Neural crest cell (in vitro differentiated cells): Measurements from ENCODE around the gene MTX1. TPM values are rescaled to one million over a fixed set of nuclear protein-coding genes. Genes with fewer than 3 reads are reported as not detected.

Experiments
- DNase-seq: peaks from one replicate; pipeline ENCODE4 v3.0.0; 2021; ENCODE audit warnings: low read depth, mixed read lengths, low spot score
- H3K27ac Mint-ChIP-seq: one replicate; pipeline ENCODE4 v1.8.0; 2021; ENCODE audit warnings: mild to moderate bottlenecking, mixed read lengths; ENCODE audit not compliant: unreplicated experiment
- H3K27me3 Mint-ChIP-seq: 2 replicates; pipeline ENCODE4 v1.8.0; 2021; ENCODE audit warnings: low read depth, mild to moderate bottlenecking, mixed read lengths
- H3K36me3 Mint-ChIP-seq: 2 replicates; pipeline ENCODE4 v1.8.0; 2021; ENCODE audit warnings: low read depth, mild to moderate bottlenecking, mixed read lengths
- H3K4me1 Mint-ChIP-seq: 2 replicates; pipeline ENCODE4 v1.8.0; 2021; ENCODE audit warnings: mixed read lengths
- H3K4me3 Mint-ChIP-seq: one replicate; pipeline ENCODE4 v1.8.0; 2021; ENCODE audit warnings: mild to moderate bottlenecking, mixed read lengths
- H3K9me3 Mint-ChIP-seq: 2 replicates; pipeline ENCODE4 v1.8.0; 2021; ENCODE audit warnings: mixed read lengths
- total RNA-seq: library from RNA; stranded (reverse); gene quantifications from 2 replicates; pipeline ENCODE4 v1.2.1, GENCODE V29; 2021
- TF ChIP-seq, protein P1 (sequence below): fragments of 200-600 bp; sonication (generic); conservative IDR thresholded peaks from 2 replicates; pipeline ENCODE4 v1.5.0; 2021; ENCODE audit warnings: antibody characterized with exemption, mild to moderate bottlenecking

MTX1 gene
- total RNA-seq, 1 donor from 2014 or later = 38.3 TPM

GRCh38 chr1:155202198-155202597 is 6.3 kb upstream of the MTX1 start:
- DNase-seq = no peak
- peak overlapping the region; percentile 62 for H3K27ac Mint-ChIP-seq
- TF ChIP-seq, protein P1, sequence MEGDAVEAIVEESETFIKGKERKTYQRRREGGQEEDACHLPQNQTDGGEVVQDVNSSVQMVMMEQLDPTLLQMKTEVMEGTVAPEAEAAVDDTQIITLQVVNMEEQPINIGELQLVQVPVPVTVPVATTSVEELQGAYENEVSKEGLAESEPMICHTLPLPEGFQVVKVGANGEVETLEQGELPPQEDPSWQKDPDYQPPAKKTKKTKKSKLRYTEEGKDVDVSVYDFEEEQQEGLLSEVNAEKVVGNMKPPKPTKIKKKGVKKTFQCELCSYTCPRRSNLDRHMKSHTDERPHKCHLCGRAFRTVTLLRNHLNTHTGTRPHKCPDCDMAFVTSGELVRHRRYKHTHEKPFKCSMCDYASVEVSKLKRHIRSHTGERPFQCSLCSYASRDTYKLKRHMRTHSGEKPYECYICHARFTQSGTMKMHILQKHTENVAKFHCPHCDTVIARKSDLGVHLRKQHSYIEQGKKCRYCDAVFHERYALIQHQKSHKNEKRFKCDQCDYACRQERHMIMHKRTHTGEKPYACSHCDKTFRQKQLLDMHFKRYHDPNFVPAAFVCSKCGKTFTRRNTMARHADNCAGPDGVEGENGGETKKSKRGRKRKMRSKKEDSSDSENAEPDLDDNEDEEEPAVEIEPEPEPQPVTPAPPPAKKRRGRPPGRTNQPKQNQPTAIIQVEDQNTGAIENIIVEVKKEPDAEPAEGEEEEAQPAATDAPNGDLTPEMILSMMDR = no peak
- no peaks in the 10 kb centered on the region for H3K9me3 Mint-ChIP-seq
- peaks cover 36% of the 10 kb centered on the region for H3K36me3 Mint-ChIP-seq
- peaks cover 21% of the 10 kb centered on the region for H3K27me3 Mint-ChIP-seq
- peaks cover 47% of the 10 kb centered on the region for H3K4me1 Mint-ChIP-seq
- peak overlapping the region; percentile 83 for H3K4me3 Mint-ChIP-seq

- peak overlapping the region; percentile 62 for H3K27ac Mint-ChIP-seq
- H3K27me3 Mint-ChIP-seq = peaks cover 27% of the 10 kb centered on the region
- DNase-seq = no peak
- peak overlapping the region; percentile 83 for H3K4me3 Mint-ChIP-seq
- H3K4me1 Mint-ChIP-seq = peaks cover 48% of the 10 kb centered on the region
- H3K9me3 Mint-ChIP-seq = no peaks in the 10 kb centered on the region
- peaks cover 32% of the 10 kb centered on the region for H3K36me3 Mint-ChIP-seq
- TF ChIP-seq, protein P1 = no peak
Observed at GRCh38 chr1:155202731-155203515, 5.6 kb upstream of the MTX1 start.

DNA sequence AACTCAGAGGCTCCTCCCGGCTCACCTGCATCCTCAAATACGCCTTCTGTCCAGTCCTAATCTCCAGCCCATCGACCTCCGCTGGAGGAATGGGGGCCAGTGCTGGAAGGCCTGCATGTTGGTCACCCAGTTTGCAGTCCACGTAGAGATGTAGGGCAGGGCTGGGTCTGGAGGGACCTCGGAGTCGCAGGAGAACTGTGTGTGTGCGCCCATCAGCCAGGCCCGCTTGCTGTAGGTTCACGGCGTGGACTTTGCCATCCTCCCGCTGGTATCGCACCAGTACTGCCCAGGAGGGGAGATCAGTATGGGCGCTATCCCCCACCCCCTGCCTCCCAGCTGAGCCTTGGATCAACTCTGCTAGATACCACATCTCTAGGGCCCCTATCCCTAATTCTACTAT is 3.5 kb upstream of the MTX1 start:
- TF ChIP-seq, protein P1 = no peak
- no peak overlapping the region for H3K27ac Mint-ChIP-seq
- peaks cover 26% of the 10 kb centered on the region for H3K36me3 Mint-ChIP-seq
- H3K27me3 Mint-ChIP-seq = peaks cover 39% of the 10 kb centered on the region
- DNase-seq = no peak
- H3K9me3 Mint-ChIP-seq = no peaks in the 10 kb centered on the region
- H3K4me3 Mint-ChIP-seq = peak overlapping the region; percentile 61
- peaks cover 57% of the 10 kb centered on the region for H3K4me1 Mint-ChIP-seq

DNA sequence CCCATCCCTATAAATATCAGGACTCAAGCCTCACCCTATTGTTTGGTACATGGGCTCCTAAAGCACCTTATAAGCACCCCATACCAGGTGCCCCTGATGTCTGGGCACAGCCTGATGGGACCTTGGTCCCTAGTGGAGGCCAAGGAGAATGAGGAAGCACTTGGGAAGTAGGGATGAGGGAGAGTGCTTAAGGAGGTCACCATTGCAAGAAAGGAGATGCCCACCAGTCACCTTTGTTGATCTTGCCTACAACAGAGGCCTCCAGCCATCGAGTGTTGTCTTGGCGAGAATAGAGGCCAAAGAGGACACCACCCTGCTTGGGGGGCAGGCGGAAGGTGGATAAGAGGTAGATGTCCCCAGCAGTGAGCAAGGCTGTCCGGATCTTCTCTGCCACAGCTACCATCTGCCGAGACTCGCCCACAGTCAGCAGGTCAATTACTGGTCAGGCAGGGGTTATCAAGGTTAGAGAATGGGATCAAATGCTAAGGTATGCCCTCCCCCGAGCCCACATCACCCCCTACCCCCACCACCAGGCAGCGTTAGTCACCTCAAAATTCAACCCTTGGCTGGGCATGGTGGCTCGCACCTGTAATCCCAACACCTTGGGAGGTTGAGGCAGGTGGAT is 2.4 kb upstream of the MTX1 start:
- TF ChIP-seq, protein P1 = no peak
- no peak for DNase-seq
- Mint-ChIP-seq H3K4me1 (peaks cover 58% of the 10 kb centered on the region), H3K4me3 (peak overlapping the region; percentile 61), H3K27ac (peak overlapping the region; percentile 62), H3K27me3 (peaks cover 44% of the 10 kb centered on the region), H3K9me3 (no peaks in the 10 kb centered on the region), H3K36me3 (peaks cover 24% of the 10 kb centered on the region)

- peak; percentile 85 for DNase-seq
- peak overlapping the region; percentile 98 for H3K27ac Mint-ChIP-seq
- H3K36me3 Mint-ChIP-seq = peaks cover 18% of the 10 kb centered on the region
- H3K9me3 Mint-ChIP-seq = no peaks in the 10 kb centered on the region
- H3K4me1 Mint-ChIP-seq = peaks cover 52% of the 10 kb centered on the region
- peak overlapping the region; percentile 94 for H3K4me3 Mint-ChIP-seq
- TF ChIP-seq, protein P1 = peak; percentile 87
- H3K27me3 Mint-ChIP-seq = peaks cover 47% of the 10 kb centered on the region
Observed at GRCh38 chr1:155206891-155207805, 1.3 kb upstream of the MTX1 start.
